ENCODE data around the gene CLCN1. TPM values are rescaled to one million over a fixed set of nuclear protein-coding genes. Genes with fewer than 3 reads are reported as not detected.

CLCN1 gene
- total and polyA plus RNA-seq, 10 of the 15 experiments (the other 5 are each of a cell fraction or from before 2014, with no cell fraction given) = 0.30 TPM; not detected in 9

- Histone ChIP-seq H3K79me2 (ENCODE audit: control insufficient read depth, insufficient read depth, low read length) (no peaks in the 10 kb centered on the region), H3K36me3 (ENCODE audit: control insufficient read depth in 2 of 2, insufficient read depth in 2 of 2, low read length in 1 of 2) (no peaks in the 10 kb centered on the region), H3K9ac (ENCODE audit: control insufficient read depth, insufficient read depth, low read length) (no peak overlapping the region), H3K4me1 (ENCODE audit: control insufficient read depth, insufficient read depth, low read length) (no peaks in the 10 kb centered on the region), H3K27me3 (replicated peaks in 1 of 2; ENCODE audit: control insufficient read depth in 2 of 2, insufficient read depth in 2 of 2, low read length in 1 of 2) (no peaks in the 10 kb centered on the region), H3K4me3 (no peak overlapping the region), H3K27ac (ENCODE audit: control insufficient read depth, insufficient read depth) (no peak overlapping the region), H2AFZ (ENCODE audit: control insufficient read depth, low read depth, low read length) (no peak overlapping the region), H3K9me3 (replicated peaks; ENCODE audit: control insufficient read depth, insufficient read depth, low read length) (no peaks in the 10 kb centered on the region), H3K4me2 (ENCODE audit: control insufficient read depth, insufficient read depth) (no peak overlapping the region), H4K20me1 (ENCODE audit: control insufficient read depth, insufficient read depth) (no peaks in the 10 kb centered on the region)
- ATAC-seq = no peak
- no peak for DNase-seq (ENCODE audit: low read depth, low spot score)
- RAD21 ChIA-PET (ENCODE audit: unreplicated experiment) = interaction anchor here (0.6 kb wide), 1 partner anchor 17 kb away, joined by 3 read pairs; no protein-coding TSS in a partner anchor
- no peak for FAIRE-seq
- CTCF ChIA-PET = interaction anchor here (0.6 to 1.5 kb wide), 2 partner anchors 18 to 137 kb away, joined by 3 read pairs; no protein-coding TSS in a partner anchor
- intact Hi-C loops (cut with micrococcal nuclease; ENCODE audit: unreplicated experiment) (no loop called here), in situ Hi-C loops (cut with MboI) (no loop called here)
- 45% methylated on average over 16 of the region's 16 CpGs for WGBS (ENCODE audit: insufficient coverage, insufficient replicate concordance, low lambda C conversion rate, missing lambda C conversion rate)
- POLR2A ChIA-PET = no interaction called here
- no TSS peak for BruUV-seq (replicated peaks)
- TF ChIP-seq CREB1 (IDR thresholded peaks at IDR 0.05; ENCODE audit: low read depth) = no peak
- no peak for TF ChIP-seq RELB (IDR thresholded peaks at IDR 0.05; ENCODE audit: low read depth)
- TF ChIP-seq SUPT20H (IDR thresholded peaks at IDR 0.05; ENCODE audit: borderline replicate concordance, control insufficient read depth, low read depth, low read length) = no peak
- no peak for TF ChIP-seq CHD1 (IDR thresholded peaks at IDR 0.05; ENCODE audit: low read depth, low read length)
- TF ChIP-seq RELA (IDR thresholded peaks at IDR 0.05; ENCODE audit: borderline replicate concordance, partially characterized antibody) = no peak
- TF ChIP-seq ETV6 (conservative IDR thresholded peaks at IDR 0.05 in 1 of 2, IDR thresholded peaks at IDR 0.05 in 1 of 2; ENCODE audit: borderline replicate concordance in 1 of 2, low read depth in 1 of 2) = no peak
- TF ChIP-seq POU2F2 (IDR thresholded peaks at IDR 0.05; ENCODE audit: borderline replicate concordance, low read depth, low read length) = no peak
- TF ChIP-seq MLLT1 (IDR thresholded peaks at IDR 0.05) = no peak
- no peak for TF ChIP-seq JUND (IDR thresholded peaks at IDR 0.05; ENCODE audit: low read depth, low read length)
- TF ChIP-seq MXI1 (IDR thresholded peaks at IDR 0.05; ENCODE audit: low read depth, low read length) = no peak
- no peak for TF ChIP-seq RFX5 (IDR thresholded peaks at IDR 0.05; ENCODE audit: low read depth, low read length)
- TF ChIP-seq BHLHE40 (IDR thresholded peaks at IDR 0.05; ENCODE audit: borderline replicate concordance in 1 of 2, low read depth in 2 of 2, low read length in 1 of 2) = no peak
- no peak for TF ChIP-seq BCL3 (IDR thresholded peaks at IDR 0.05; ENCODE audit: borderline replicate concordance, insufficient read depth, low read depth, low read length, poor library complexity, severe bottlenecking)
- no peak for TF ChIP-seq SIX5 (IDR thresholded peaks at IDR 0.05; ENCODE audit: low read depth, low read length, severe bottlenecking)
- SMC1A ChIA-PET (ENCODE audit: uncharacterized antibody, unreplicated experiment) = no interaction called here
Measured at GRCh38 chr7:143397710-143398530, 82.0 kb downstream of the CLCN1 start.
